Naive thymus-derived CD8-positive, alpha-beta T cell (primary cell): ENCODE data around the gene MINDY4. TPM values are rescaled to one million over a fixed set of nuclear protein-coding genes. Genes with fewer than 3 reads are reported as not detected.

Experiments used
- ATAC-seq, 2 donors: fragments of 150-1000 bp; cut with Tn5 transposase in 1 of 2; sonication (Bioruptor Pico), chemical (Tn5 transposase) in 1 of 2; 1 replicate in 1 of 2; 2 replicates in 1 of 2; pipeline ENCODE4 v1.10.0; 2021; ENCODE audit warnings: mild to moderate bottlenecking in 2 of 2, moderate library complexity in 2 of 2
- POLR2A ChIA-PET: fragments of 350-600 bp; sonication (Branson Sonifier 250); formaldehyde crosslinking; loops from one replicate; lab custom pipeline; 2021; ENCODE audit warnings: antibody characterized with exemption; lab: Charles Lee
- DNase-seq, 10 donors: peaks; one replicate each; pipeline versions ENCODE4 v3.0.0 to v3.0.0-alpha.2; 2020 to 2022
- H3K27ac Mint-ChIP-seq, 10 donors: one replicate each; pipeline ENCODE4 v1.8.0; 2020 to 2022; ENCODE audit warnings: mild to moderate bottlenecking in 10 of 10, mixed read lengths in 10 of 10, moderate library complexity in 4 of 10, inconsistent platforms in 1 of 10
- H3K27me3 Mint-ChIP-seq, 5 donors: one replicate each; pipeline ENCODE4 v1.8.0; 2021 to 2022; ENCODE audit warnings: mixed read lengths in 5 of 5
- H3K36me3 Mint-ChIP-seq, 3 donors: one replicate each; pipeline ENCODE4 v1.8.0; 2020 to 2022; ENCODE audit warnings: mixed read lengths in 3 of 3, mild to moderate bottlenecking in 2 of 3, inconsistent platforms in 1 of 3
- H3K4me1 Mint-ChIP-seq, 4 donors: one replicate each; pipeline ENCODE4 v1.8.0; 2021 to 2022; ENCODE audit warnings: mixed read lengths in 4 of 4
- H3K4me3 Mint-ChIP-seq, 10 donors: one replicate each; pipeline ENCODE4 v1.8.0; 2020 to 2022; ENCODE audit warnings: mild to moderate bottlenecking in 10 of 10, mixed read lengths in 10 of 10, moderate library complexity in 6 of 10, inconsistent platforms in 1 of 10
- H3K9me3 Mint-ChIP-seq, 9 donors: one replicate each; pipeline ENCODE4 v1.8.0; 2020 to 2022; ENCODE audit warnings: mixed read lengths in 9 of 9, mild to moderate bottlenecking in 3 of 9, inconsistent platforms in 1 of 9, moderate library complexity in 1 of 9
- polyA plus RNA-seq, 3 donors: library from polyadenylated mRNA; unstranded; fragments of 300-500 nt; fragmentation: Illumina TruSeq; gene quantifications; one replicate each; pipeline ENCODE4 v1.2.3, GENCODE V29; 2021
- total RNA-seq, 8 experiments: library from RNA in 2 of 8; stranded (reverse) in 2 of 8; gene quantifications; one replicate each; pipeline ENCODE4 v1.2.3 and lab custom pipeline; 2021 to 2026

MINDY4 gene
- total and polyA plus RNA-seq, 5 experiments from 2014 or later: 0.44 to 1.5 (median 0.84) TPM

GRCh38 chr7:30744075-30744417, 27.2 kb upstream of the MINDY4 start:
- peaks cover 0 to 2% (median 0%) of the 10 kb centered on the region in 5 donors for H3K27me3 Mint-ChIP-seq
- peak overlapping the region in 1 of 10 donors; percentile 6 for H3K4me3 Mint-ChIP-seq

DNA sequence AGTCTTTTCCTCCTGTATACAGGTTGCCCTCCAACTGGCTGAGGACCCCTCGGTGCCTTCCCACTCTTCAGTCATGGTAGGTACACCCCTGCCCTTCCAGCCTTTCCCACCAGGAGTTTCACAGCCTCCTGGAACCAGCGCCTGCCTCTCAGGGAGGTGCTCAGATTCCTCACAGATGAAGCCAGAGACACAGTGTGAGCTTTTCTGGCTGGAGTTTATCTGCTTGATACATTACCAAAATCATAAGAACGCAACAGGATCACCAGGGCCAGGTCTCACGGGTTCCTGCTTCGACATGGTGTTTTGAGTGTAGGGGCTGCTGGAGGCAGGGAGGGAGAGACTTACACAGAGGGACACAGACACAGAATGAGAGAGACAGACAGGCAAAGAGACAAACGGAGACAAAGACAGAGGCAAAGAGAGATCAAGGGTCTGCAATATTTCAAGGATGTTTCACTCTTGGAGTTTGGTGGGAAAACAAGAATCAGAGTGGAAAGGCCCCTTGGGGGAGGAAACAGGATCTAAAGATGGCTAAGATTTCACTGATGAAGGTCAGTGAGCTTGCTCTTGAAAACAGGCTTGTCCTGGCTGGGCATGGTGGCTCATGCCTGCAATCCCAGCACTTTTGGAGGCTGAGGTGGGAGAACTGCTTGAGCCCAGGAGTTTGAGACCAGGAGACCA, 25.8 kb upstream of the MINDY4 start:
- peaks cover 0 to 3% (median 0%) of the 10 kb centered on the region in 9 donors for H3K9me3 Mint-ChIP-seq
- no peak for ATAC-seq
- H3K4me3 Mint-ChIP-seq: no peak overlapping the region
- POLR2A ChIA-PET: no interaction called here
- no peak for DNase-seq
- peak overlapping the region in 1 of 10 donors; percentile 36 for H3K27ac Mint-ChIP-seq
- H3K36me3 Mint-ChIP-seq: peaks cover 0 to 1% (median 0%) of the 10 kb centered on the region in 3 donors
- peaks cover 0 to 2% (median 0%) of the 10 kb centered on the region in 5 donors for H3K27me3 Mint-ChIP-seq
- H3K4me1 Mint-ChIP-seq: peaks cover 5 to 10% (median 6%) of the 10 kb centered on the region in 4 donors

More at GRCh38 chr7:30744075-30744417, 27.2 kb upstream of the MINDY4 start:
- H3K4me1 Mint-ChIP-seq: peaks cover 5 to 20% (median 15%) of the 10 kb centered on the region in 4 donors
- H3K27ac Mint-ChIP-seq: peak overlapping the region in 3 of 10 donors; percentile 33 to 73 (median 38)
- no peaks in the 10 kb centered on the region for H3K36me3 Mint-ChIP-seq
- POLR2A ChIA-PET: no interaction called here
- H3K9me3 Mint-ChIP-seq: no peaks in the 10 kb centered on the region
- ATAC-seq (no peak), DNase-seq (no peak)

- no peak overlapping the region for H3K4me3 Mint-ChIP-seq
- H3K9me3 Mint-ChIP-seq: peaks cover 0 to 4% (median 0%) of the 10 kb centered on the region in 9 donors
- ATAC-seq (no peak), DNase-seq (no peak)
- POLR2A ChIA-PET: no interaction called here
- no peak overlapping the region for H3K27ac Mint-ChIP-seq
- H3K36me3 Mint-ChIP-seq: peaks cover 0 to 6% (median 0%) of the 10 kb centered on the region in 3 donors
- H3K27me3 Mint-ChIP-seq: peaks cover 0 to 5% (median 2%) of the 10 kb centered on the region in 5 donors
- no peaks in the 10 kb centered on the region for H3K4me1 Mint-ChIP-seq
Measured at GRCh38 chr7:30750010-30750409, 21.2 kb upstream of the MINDY4 start.

DNA sequence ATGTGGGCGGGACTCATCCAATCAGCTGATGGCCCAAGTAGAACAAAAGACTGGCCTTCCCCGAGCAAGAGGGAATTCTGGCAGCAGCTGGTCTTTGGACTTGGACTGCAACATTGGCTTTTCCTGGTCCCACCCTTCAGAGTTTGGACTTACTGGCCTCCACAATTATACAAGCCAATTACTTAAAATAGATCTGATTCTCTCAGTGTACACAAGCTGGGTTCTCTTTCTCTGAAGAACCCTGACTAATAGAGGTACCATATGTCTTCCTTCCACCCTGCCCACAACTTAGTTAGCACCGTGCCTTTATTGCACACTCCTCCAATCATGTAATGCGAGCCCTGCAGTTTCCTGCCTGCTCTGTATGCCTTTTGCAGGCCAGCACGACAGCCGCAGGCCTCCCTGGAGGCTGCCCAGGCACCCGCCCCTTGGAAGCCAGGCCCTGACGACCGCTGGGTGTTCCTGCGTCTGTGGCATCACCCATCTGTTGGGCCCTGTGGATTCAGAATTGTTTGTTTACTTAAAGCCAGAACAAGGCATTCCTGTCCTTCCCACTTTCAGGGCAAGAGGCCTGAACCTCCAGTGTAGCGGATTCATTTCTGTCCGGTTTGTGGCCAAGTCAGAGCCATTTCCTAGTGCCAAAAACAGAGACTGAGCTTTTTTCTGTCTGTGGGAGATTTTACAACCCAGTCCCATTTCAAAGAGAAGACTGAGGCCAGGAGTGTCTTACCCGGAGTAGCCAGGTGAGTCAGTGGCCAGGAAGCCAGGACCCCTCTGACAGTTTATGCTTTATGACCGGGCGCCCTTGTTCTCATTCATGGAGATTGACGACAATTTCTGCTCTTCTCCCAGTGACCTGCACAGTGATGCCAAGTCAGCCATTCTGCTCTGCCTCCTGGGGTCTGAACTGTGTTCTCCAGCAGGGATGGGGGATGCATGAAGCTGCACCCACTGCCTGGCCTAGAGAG, 20.2 kb upstream of the MINDY4 start:
- Mint-ChIP-seq H3K27me3 (peaks cover 0 to 5% (median 0%) of the 10 kb centered on the region in 5 donors), H3K36me3 (peaks cover 0 to 6% (median 0%) of the 10 kb centered on the region in 3 donors), H3K9me3 (peaks cover 0 to 4% (median 0%) of the 10 kb centered on the region in 9 donors), H3K27ac (no peak overlapping the region), H3K4me1 (no peaks in the 10 kb centered on the region), H3K4me3 (no peak overlapping the region)
- DNase-seq (no peak), ATAC-seq (no peak)
- POLR2A ChIA-PET: interaction anchor here (1.1 kb wide), 1 partner anchor 11 kb away, joined by 3 read pairs; no protein-coding TSS in a partner anchor

GRCh38 chr7:30751696-30752273, 19.4 kb upstream of the MINDY4 start, which contains the start of gene INMT:
INMT (plus strand) TSS chr7:30752135; CDS start chr7:30752151, 16 bp downstream.
- no peak within 1 kb of the TSS for H3K27ac Mint-ChIP-seq
- ATAC-seq: no peak
- peaks cover 0 to 6% (median 0%) of the 10 kb centered on the region in 3 donors for H3K36me3 Mint-ChIP-seq

GRCh38 chr7:30752484-30752883, 18.7 kb upstream of the MINDY4 start:
- H3K4me1 Mint-ChIP-seq: no peaks in the 10 kb centered on the region
- H3K27ac Mint-ChIP-seq: no peak overlapping the region
- no peak for ATAC-seq
- peaks cover 0 to 5% (median 0%) of the 10 kb centered on the region in 5 donors for H3K27me3 Mint-ChIP-seq
- peaks cover 0 to 4% (median 0%) of the 10 kb centered on the region in 9 donors for H3K9me3 Mint-ChIP-seq
- no peak for DNase-seq
- POLR2A ChIA-PET: interaction anchor here (1.1 kb wide), 1 partner anchor 13 kb away, joined by 3 read pairs; no protein-coding TSS in a partner anchor
- H3K4me3 Mint-ChIP-seq: no peak overlapping the region
- H3K36me3 Mint-ChIP-seq: peaks cover 0 to 6% (median 0%) of the 10 kb centered on the region in 3 donors

More at GRCh38 chr7:30751696-30752273, 19.4 kb upstream of the MINDY4 start, which contains the start of gene INMT:
- Mint-ChIP-seq H3K4me3 (no peak within 1 kb of the TSS), H3K27me3 (peaks cover 0 to 5% (median 0%) of the 10 kb centered on the region in 5 donors), H3K9me3 (peaks cover 0 to 4% (median 0%) of the 10 kb centered on the region in 9 donors), H3K4me1 (no peaks in the 10 kb centered on the region)
- no peak for DNase-seq
- POLR2A ChIA-PET: interaction anchor here (1.1 kb wide), 1 partner anchor 12 kb away, joined by 3 read pairs; no protein-coding TSS in a partner anchor

DNA sequence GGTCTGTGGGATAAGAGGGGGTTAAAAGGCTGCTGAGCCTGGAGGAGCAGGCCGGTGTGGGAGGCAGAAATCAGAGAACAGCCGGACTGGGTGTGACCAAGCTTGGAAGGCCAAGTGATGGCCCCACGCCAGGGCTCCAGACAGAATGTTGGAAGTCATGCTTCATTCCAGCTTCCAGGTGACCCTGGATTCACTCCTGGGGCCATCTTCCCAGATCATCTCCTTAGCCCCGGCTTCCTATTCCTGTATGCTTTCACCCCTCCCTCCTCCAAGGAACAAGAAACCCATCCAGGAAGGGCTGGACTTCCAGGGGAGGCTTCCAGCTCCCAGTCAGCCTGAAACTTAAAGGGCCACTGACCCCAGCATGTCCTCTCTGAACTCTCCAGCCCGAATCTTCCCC, 18.2 kb upstream of the MINDY4 start:
- Mint-ChIP-seq H3K27me3 (peaks cover 0 to 5% (median 3%) of the 10 kb centered on the region in 5 donors), H3K27ac (no peak overlapping the region), H3K4me3 (no peak overlapping the region), H3K9me3 (peaks cover 0 to 4% (median 0%) of the 10 kb centered on the region in 9 donors), H3K36me3 (peaks cover 0 to 6% (median 0%) of the 10 kb centered on the region in 3 donors), H3K4me1 (no peaks in the 10 kb centered on the region)
- no peak for ATAC-seq
- POLR2A ChIA-PET: no interaction called here
- DNase-seq: no peak

GRCh38 chr7:30754315-30754877, 16.8 kb upstream of the MINDY4 start:
- no peak for ATAC-seq
- H3K9me3 Mint-ChIP-seq: peaks cover 0 to 4% (median 0%) of the 10 kb centered on the region in 9 donors
- H3K36me3 Mint-ChIP-seq: peaks cover 0 to 6% (median 0%) of the 10 kb centered on the region in 3 donors
- no peaks in the 10 kb centered on the region for H3K4me1 Mint-ChIP-seq
- no peak overlapping the region for H3K27ac Mint-ChIP-seq
- POLR2A ChIA-PET: no interaction called here
- H3K27me3 Mint-ChIP-seq: peaks cover 4 to 6% (median 6%) of the 10 kb centered on the region in 5 donors
- no peak overlapping the region for H3K4me3 Mint-ChIP-seq
- no peak for DNase-seq

- no peak overlapping the region for H3K27ac Mint-ChIP-seq
- H3K4me1 Mint-ChIP-seq: peaks cover 0 to 2% (median 0%) of the 10 kb centered on the region in 4 donors
- peaks cover 7 to 14% (median 9%) of the 10 kb centered on the region in 5 donors for H3K27me3 Mint-ChIP-seq
- H3K4me3 Mint-ChIP-seq: no peak overlapping the region
- H3K9me3 Mint-ChIP-seq: no peaks in the 10 kb centered on the region
- POLR2A ChIA-PET: no interaction called here
- DNase-seq (no peak), ATAC-seq (no peak)
- peaks cover 0 to 3% (median 0%) of the 10 kb centered on the region in 3 donors for H3K36me3 Mint-ChIP-seq
Measured at GRCh38 chr7:30755384-30756154, 15.6 kb upstream of the MINDY4 start.

DNA sequence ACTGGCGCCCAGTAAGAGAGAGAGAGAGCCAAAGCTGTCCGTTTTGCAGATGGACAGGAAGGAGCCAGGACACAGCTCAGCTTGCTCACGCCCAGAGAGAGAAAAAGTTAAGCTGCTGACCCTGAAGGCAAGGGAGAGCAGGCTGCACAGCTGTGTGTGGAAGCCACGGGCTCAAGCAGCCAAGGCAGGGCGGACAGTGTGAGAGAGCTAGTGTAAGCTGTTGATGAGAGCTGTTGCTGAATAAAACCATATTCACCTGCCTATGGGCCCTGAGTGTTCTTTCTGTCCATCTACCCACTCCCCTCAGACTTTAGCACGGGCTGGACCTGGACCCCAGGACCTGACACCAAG, 13.9 kb upstream of the MINDY4 start:
- Mint-ChIP-seq H3K9me3 (no peaks in the 10 kb centered on the region), H3K4me1 (peaks cover 0 to 3% (median under 1%) of the 10 kb centered on the region in 4 donors), H3K27ac (peak overlapping the region in 1 of 10 donors; percentile 60), H3K36me3 (no peaks in the 10 kb centered on the region), H3K4me3 (no peak overlapping the region), H3K27me3 (peaks cover 8 to 17% (median 9%) of the 10 kb centered on the region in 5 donors)
- DNase-seq (no peak), ATAC-seq (no peak)
- POLR2A ChIA-PET: no interaction called here

GRCh38 chr7:30760514-30761213, 10.6 kb upstream of the MINDY4 start:
- Mint-ChIP-seq H3K9me3 (no peaks in the 10 kb centered on the region), H3K27ac (no peak overlapping the region), H3K36me3 (no peaks in the 10 kb centered on the region), H3K4me3 (no peak overlapping the region), H3K27me3 (peaks cover 3 to 17% (median 9%) of the 10 kb centered on the region in 5 donors), H3K4me1 (peaks cover 0 to 3% (median under 1%) of the 10 kb centered on the region in 4 donors)
- DNase-seq (no peak), ATAC-seq (no peak)
- POLR2A ChIA-PET: no interaction called here
